ENCODE results near the gene PRICKLE1. TPM values are rescaled to one million over a fixed set of nuclear protein-coding genes. Genes with fewer than 3 reads are reported as not detected.

The PRICKLE1 gene
- total and polyA plus RNA-seq, 2 of the 4 experiments (the other 2 are of a cell fraction): 21.3 to 21.7 TPM

DNA sequence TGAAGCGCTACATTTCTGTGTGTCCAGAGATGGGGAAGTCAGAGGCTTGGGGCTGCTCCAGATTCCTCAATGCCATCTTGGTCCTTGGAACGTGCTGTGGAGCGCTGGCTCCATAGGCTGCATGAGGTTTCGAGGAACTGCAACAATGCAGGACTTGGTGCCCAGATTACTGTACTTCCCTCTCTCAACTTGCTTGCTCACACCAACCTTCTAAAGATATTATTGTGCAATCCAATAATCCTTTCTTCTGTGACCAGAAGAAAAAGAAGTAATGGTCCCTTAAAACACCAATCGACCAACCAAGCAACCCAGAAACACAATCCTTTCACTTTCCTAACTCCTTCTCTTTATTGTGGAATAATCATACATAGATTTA, 3.7 kb downstream of the PRICKLE1 start:
- Histone ChIP-seq H4K8ac (ENCODE audit: low read depth in 2 of 2, low read length in 2 of 2) (no peak overlapping the region), H3K18ac (ENCODE audit: low read depth, low read length) (no peak overlapping the region), H3K9ac (ENCODE audit: low read depth, low read length) (no peak overlapping the region), H2BK15ac (ENCODE audit: low read depth, low read length) (peak overlapping the region; percentile 54; the same call in 1 of the 3 replicates), H3K23ac (ENCODE audit: low read depth, low read length) (no peak overlapping the region), H2AK5ac (ENCODE audit: low read depth, low read length) (0 out of 2 replicates have a peak overlapping the region, but pooled peaks have one; percentile 14), H2AFZ (replicated peaks; ENCODE audit: low read length, poor library complexity) (no peak overlapping the region), H2BK5ac (ENCODE audit: low read depth, low read length, poor library complexity, severe bottlenecking) (no peak overlapping the region), H4K5ac (ENCODE audit: low read depth, low read length) (no peak overlapping the region), H3K4me1 (ENCODE audit: control insufficient read depth, insufficient read depth, low read length) (peaks cover 24% of the 10 kb centered on the region), H3K4ac (ENCODE audit: low read depth, low read length) (0 out of 2 replicates have a peak overlapping the region, but pooled peaks have one; percentile 21), H4K20me1 (ENCODE audit: insufficient read depth, low read length) (peaks cover 9% of the 10 kb centered on the region; the same call in 1 of the 2 replicates), H2BK20ac (ENCODE audit: low read depth, low read length) (no peak overlapping the region), H3K4me2 (ENCODE audit: low read depth, low read length) (no peak overlapping the region), H3K27me3 (ENCODE audit: control insufficient read depth, insufficient read depth, low read length) (peaks cover 5% of the 10 kb centered on the region), H3K36me3 (ENCODE audit: control insufficient read depth, insufficient read depth, low read length) (no peaks in the 10 kb centered on the region), H3K14ac (replicated peaks; ENCODE audit: low read depth, low read length) (no peak overlapping the region), H3K79me1 (ENCODE audit: low read depth in 1 of 2, low read length in 2 of 2) (peaks cover 18 to 31% of the 10 kb centered on the region in 2 experiments; a peak in 3 of 4 replicates), H2BK120ac (ENCODE audit: low read depth, low read length) (no peak overlapping the region), H4K91ac (ENCODE audit: insufficient read depth, low read depth, low read length) (no peak overlapping the region), H3K4me3 (ENCODE audit: insufficient read depth, low read depth, low read length) (no peak overlapping the region), H3K9me1 (ENCODE audit: insufficient read depth, low read length) (no peaks in the 10 kb centered on the region), H3K9me3 (ENCODE audit: control insufficient read depth, insufficient read depth, low read length) (no peaks in the 10 kb centered on the region), H3K56ac (ENCODE audit: extremely low read depth, insufficient read depth, low read length) (no peak overlapping the region), H3K27ac (ENCODE audit: insufficient read depth, low read length) (no peak overlapping the region), H2AK9ac (replicated peaks; ENCODE audit: low read depth, low read length, poor library complexity) (no peak overlapping the region)
- ChIA-PET POLR2A (ENCODE audit: unreplicated experiment) (no interaction called here), CTCF (interaction anchor here (0.6 to 1.2 kb wide), 3 partner anchors 119 to 734 kb away, joined by 3 to 5 read pairs (median 4); no protein-coding TSS in a partner anchor)
- no TSS peak for BruUV-seq (replicated peaks)
- no peak for DNase-seq
- ATAC-seq (ENCODE audit: low read depth): no peak
- in situ Hi-C loops (cut with MboI; ENCODE audit: low sequenced_read_pairs): loop anchor here (10.0 kb wide), 2 partner anchors 699 to 749 kb away; no protein-coding TSS in a partner anchor
- intact Hi-C loops (cut with micrococcal nuclease): loop anchor here (5.0 to 10.0 kb wide), 3 partner anchors 104 to 449 kb away; no protein-coding TSS in a partner anchor
- TF ChIP-seq CEBPB (IDR thresholded peaks at IDR 0.05; ENCODE audit: low read depth, low read length) (peak; percentile 91), BHLHE40 (IDR thresholded peaks at IDR 0.05; ENCODE audit: low read depth, low read length) (no peak)
- 88% methylated on average over 3 of the region's 5 CpGs; no CpG with 5 or more reads in 1 of the 2 experiments for WGBS, 2 experiments (ENCODE audit: extremely low coverage in 2 of 2, insufficient read length in 1 of 2)
- dilution Hi-C loops (cut with HindIII; ENCODE audit: low sequenced_read_pairs, unreplicated experiment): no loop called here
